SK-N-SH treated with all-trans-retinoic acid at 6 μM for 48 hours (cell line): Measurements from ENCODE around the gene ZNF699.

Source experiments
- ATAC-seq: fragments of 200-7000 bp; cut with Tn5 transposase; 3 replicates; pipeline ENCODE4 v1.9.1; 2020; ENCODE audit warnings: mild to moderate bottlenecking, moderate library complexity
- ARNTL ChIP-seq: fragments of 450-650 bp; formaldehyde crosslinking; IDR thresholded peaks from 2 replicates; pipeline ENCODE4 v1.5.0; 2020; ENCODE audit warnings: low read depth, mild to moderate bottlenecking, moderate library complexity, borderline replicate concordance
- CSDC2 ChIP-seq: fragments of 250-450 bp; sonication (Bioruptor Pico); IDR thresholded peaks from 2 replicates; pipeline ENCODE4 v1.5.0; 2020; ENCODE audit warnings: mild to moderate bottlenecking, moderate library complexity
- ESRRG ChIP-seq: fragments of 250-450 bp; sonication (Bioruptor Pico); IDR thresholded peaks from 2 replicates; pipeline ENCODE4 v1.6.1; 2021; ENCODE audit warnings: mild to moderate bottlenecking
- GLIS3 ChIP-seq: fragments of 250-450 bp; sonication (Bioruptor Pico); IDR thresholded peaks from 2 replicates; pipeline ENCODE4 v1.5.0; 2020; ENCODE audit warnings: mild to moderate bottlenecking, moderate library complexity
- ISL1 ChIP-seq: fragments of 250-450 bp; sonication (Bioruptor Pico); IDR thresholded peaks from 2 replicates; pipeline ENCODE4 v2.1.2; 2022; ENCODE audit warnings: mild to moderate bottlenecking, moderate library complexity
- OSR1 ChIP-seq: fragments of 250-450 bp; sonication (Bioruptor Pico); IDR thresholded peaks from 2 replicates; pipeline ENCODE4 v1.8.0; 2022; ENCODE audit warnings: moderate library complexity, mild to moderate bottlenecking, inconsistent platforms
- PATZ1 ChIP-seq: fragments of 250-450 bp; sonication (Bioruptor Pico); IDR thresholded peaks from 2 replicates; pipeline ENCODE4 v1.8.0; 2020; ENCODE audit warnings: mild to moderate bottlenecking, moderate library complexity, borderline replicate concordance
- POU6F1 ChIP-seq: fragments of 250-450 bp; sonication (Bioruptor Pico); IDR thresholded peaks from 2 replicates; pipeline ENCODE4 v1.8.0; 2021; ENCODE audit warnings: low read depth, mild to moderate bottlenecking, moderate library complexity, borderline replicate concordance
- PPARA ChIP-seq: fragments of 250-450 bp; sonication (Bioruptor Pico); IDR thresholded peaks from 2 replicates; pipeline ENCODE4 v1.5.0; 2020; ENCODE audit warnings: mild to moderate bottlenecking, borderline replicate concordance
- RARB ChIP-seq: fragments of 250-450 bp; sonication (Bioruptor Pico); IDR thresholded peaks from 2 replicates; pipeline ENCODE4 v1.8.0; 2021; ENCODE audit warnings: mild to moderate bottlenecking, moderate library complexity
- SNAI2 ChIP-seq: fragments of 250-450 bp; sonication (Bioruptor Pico); IDR thresholded peaks from 2 replicates; pipeline ENCODE4 v1.5.0; 2020; ENCODE audit warnings: mild to moderate bottlenecking, moderate library complexity
- TCF4 ChIP-seq: fragments of 250-450 bp; sonication (Bioruptor Pico); IDR thresholded peaks from 2 replicates; pipeline ENCODE4 v1.8.0; 2021; ENCODE audit warnings: mild to moderate bottlenecking, moderate library complexity, borderline replicate concordance
- ZC3H10 ChIP-seq: fragments of 250-450 bp; sonication (Bioruptor Pico); IDR thresholded peaks from 2 replicates; pipeline ENCODE4 v1.5.1; 2021; ENCODE audit warnings: mild to moderate bottlenecking, moderate library complexity
- ZFP3 ChIP-seq: fragments of 250-450 bp; sonication (Bioruptor Pico); IDR thresholded peaks from 2 replicates; pipeline ENCODE4 v1.5.0; 2020; ENCODE audit warnings: mild to moderate bottlenecking, moderate library complexity
- ZFP30 ChIP-seq: fragments of 450-650 bp; formaldehyde crosslinking; IDR thresholded peaks from 2 replicates; pipeline ENCODE4 v1.5.0; 2022; ENCODE audit warnings: mild to moderate bottlenecking, moderate library complexity
- ZNF565 ChIP-seq: fragments of 450-650 bp; formaldehyde crosslinking; conservative IDR thresholded peaks from 2 replicates; pipeline ENCODE4 v1.5.0; 2020; ENCODE audit warnings: low read depth, mild to moderate bottlenecking, moderate library complexity
- ZNF70 ChIP-seq: fragments of 450-650 bp; formaldehyde crosslinking; IDR thresholded peaks from 2 replicates; pipeline ENCODE4 v1.5.0; 2020; ENCODE audit warnings: mild to moderate bottlenecking, moderate library complexity
- ZNF8 ChIP-seq: fragments of 450-650 bp; formaldehyde crosslinking; IDR thresholded peaks from 2 replicates; pipeline ENCODE4 v1.5.0; 2020; ENCODE audit warnings: mild to moderate bottlenecking, moderate library complexity
- TF ChIP-seq, protein P1 (sequence below): fragments of 250-450 bp; sonication (Bioruptor Pico); IDR thresholded peaks from 2 replicates; pipeline ENCODE4 v1.5.1; 2020; ENCODE audit warnings: low read depth, mild to moderate bottlenecking, moderate library complexity
- TF ChIP-seq, protein P2 (sequence below): fragments of 250-450 bp; sonication (Bioruptor Pico); IDR thresholded peaks from 2 replicates; pipeline ENCODE4 v1.5.1; 2021; ENCODE audit warnings: mild to moderate bottlenecking, moderate library complexity

ZNF699 gene

GRCh38 chr19:9306443-9306842 is 3.2 kb downstream of the ZNF699 start:
- TF ChIP-seq RARB (CRISPR knock-in tag), result no peak
- TF ChIP-seq ISL1, result no peak
- no peak for TF ChIP-seq PATZ1
- TF ChIP-seq ZNF565 (CRISPR knock-in tag), result no peak
- TF ChIP-seq CSDC2, result no peak
- no peak for TF ChIP-seq GLIS3 (CRISPR knock-in tag)
- TF ChIP-seq OSR1 (CRISPR knock-in tag), result no peak
- no peak for TF ChIP-seq ZC3H10 (CRISPR knock-in tag)
- TF ChIP-seq, protein P1, sequence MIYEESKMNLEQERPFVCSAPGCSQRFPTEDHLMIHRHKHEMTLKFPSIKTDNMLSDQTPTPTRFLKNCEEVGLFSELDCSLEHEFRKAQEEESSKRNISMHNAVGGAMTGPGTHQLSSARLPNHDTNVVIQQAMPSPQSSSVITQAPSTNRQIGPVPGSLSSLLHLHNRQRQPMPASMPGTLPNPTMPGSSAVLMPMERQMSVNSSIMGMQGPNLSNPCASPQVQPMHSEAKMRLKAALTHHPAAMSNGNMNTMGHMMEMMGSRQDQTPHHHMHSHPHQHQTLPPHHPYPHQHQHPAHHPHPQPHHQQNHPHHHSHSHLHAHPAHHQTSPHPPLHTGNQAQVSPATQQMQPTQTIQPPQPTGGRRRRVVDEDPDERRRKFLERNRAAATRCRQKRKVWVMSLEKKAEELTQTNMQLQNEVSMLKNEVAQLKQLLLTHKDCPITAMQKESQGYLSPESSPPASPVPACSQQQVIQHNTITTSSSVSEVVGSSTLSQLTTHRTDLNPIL (CRISPR knock-in tag), result no peak
- TF ChIP-seq SNAI2 (CRISPR knock-in tag), result no peak
- no peak for TF ChIP-seq ZNF8 (CRISPR knock-in tag)
- TF ChIP-seq PPARA (CRISPR knock-in tag), result no peak
- no peak for TF ChIP-seq ZFP3 (CRISPR knock-in tag)
- TF ChIP-seq, protein P2, sequence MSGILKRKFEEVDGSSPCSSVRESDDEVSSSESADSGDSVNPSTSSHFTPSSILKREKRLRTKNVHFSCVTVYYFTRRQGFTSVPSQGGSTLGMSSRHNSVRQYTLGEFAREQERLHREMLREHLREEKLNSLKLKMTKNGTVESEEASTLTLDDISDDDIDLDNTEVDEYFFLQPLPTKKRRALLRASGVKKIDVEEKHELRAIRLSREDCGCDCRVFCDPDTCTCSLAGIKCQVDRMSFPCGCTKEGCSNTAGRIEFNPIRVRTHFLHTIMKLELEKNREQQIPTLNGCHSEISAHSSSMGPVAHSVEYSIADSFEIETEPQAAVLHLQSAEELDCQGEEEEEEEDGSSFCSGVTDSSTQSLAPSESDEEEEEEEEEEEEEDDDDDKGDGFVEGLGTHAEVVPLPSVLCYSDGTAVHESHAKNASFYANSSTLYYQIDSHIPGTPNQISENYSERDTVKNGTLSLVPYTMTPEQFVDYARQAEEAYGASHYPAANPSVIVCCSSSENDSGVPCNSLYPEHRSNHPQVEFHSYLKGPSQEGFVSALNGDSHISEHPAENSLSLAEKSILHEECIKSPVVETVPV (CRISPR knock-in tag), result no peak
- no peak for TF ChIP-seq ZNF70 (CRISPR knock-in tag)
- no peak for TF ChIP-seq ZFP30 (CRISPR knock-in tag)
- TF ChIP-seq ARNTL (CRISPR knock-in tag), result no peak
- ATAC-seq, result no peak

DNA sequence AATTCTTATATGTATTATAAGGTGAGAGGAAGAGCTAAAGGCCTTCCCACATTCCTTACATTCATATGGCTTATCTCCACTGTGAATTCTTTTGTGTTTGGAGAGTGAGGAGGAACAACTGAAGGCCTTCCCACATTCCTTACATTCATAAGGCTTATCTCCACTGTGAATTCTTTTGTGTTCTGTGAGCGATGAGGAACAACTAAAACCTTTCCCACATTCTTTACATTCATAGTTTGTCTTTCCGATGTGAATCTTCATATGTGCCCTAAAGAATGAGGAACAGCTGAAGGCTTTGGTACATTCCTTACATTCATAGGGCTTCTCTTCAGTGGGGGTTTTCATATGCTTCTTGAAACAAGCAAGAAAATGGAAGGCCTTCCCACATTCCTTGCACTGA is 13.3 kb downstream of the ZNF699 start:
- TF ChIP-seq SNAI2 (CRISPR knock-in tag) (no peak), ISL1 (no peak), GLIS3 (CRISPR knock-in tag) (no peak), RARB (CRISPR knock-in tag) (no peak), ZNF565 (CRISPR knock-in tag) (no peak), ESRRG (CRISPR knock-in tag) (no peak)
- TF ChIP-seq, protein P2 (CRISPR knock-in tag), result no peak
- no peak for ATAC-seq

- ATAC-seq, result no peak
- no peak for TF ChIP-seq ESRRG (CRISPR knock-in tag)
- TF ChIP-seq, protein P2 (CRISPR knock-in tag), result no peak
- no peak for TF ChIP-seq TCF4 (CRISPR knock-in tag)
- TF ChIP-seq GLIS3 (CRISPR knock-in tag), result no peak
- no peak for TF ChIP-seq PATZ1
- TF ChIP-seq POU6F1, result no peak
- TF ChIP-seq ZC3H10 (CRISPR knock-in tag), result no peak
- TF ChIP-seq ZFP3 (CRISPR knock-in tag), result no peak
- no peak for TF ChIP-seq SNAI2 (CRISPR knock-in tag)
- TF ChIP-seq PPARA (CRISPR knock-in tag), result no peak
Measured at GRCh38 chr19:9295411-9295849, 14.2 kb downstream of the ZNF699 start.
